ENCODE measurements around the gene DUSP22. TPM values are rescaled to one million over a fixed set of nuclear protein-coding genes. Genes with fewer than 3 reads are reported as not detected.
"Not testable (repeated sequence)": the region's sequence is repeated elsewhere in the genome, so short reads cannot be mapped to it uniquely, and the experiment has no call there.

Gene DUSP22
- polyA plus RNA-seq, 1 experiment, result 5.4 TPM

- DNase-seq (ENCODE audit: low read depth, low spot score), result no peak
- no peak overlapping the region for H3K27ac ChIP-seq (ENCODE audit: low read depth, low read length)
- H3K27me3 ChIP-seq (ENCODE audit: control insufficient read depth, insufficient read depth, low read length), result no peaks in the 10 kb centered on the region
- H3K9me3 ChIP-seq (ENCODE audit: control insufficient read depth, insufficient read depth, low read length), result peaks cover 64% of the 10 kb centered on the region
- no peak for TF ChIP-seq CTCF (IDR thresholded peaks at IDR 0.05; ENCODE audit: low read depth, low read length)
- POLR2A ChIA-PET, result no interaction called here
- CTCF ChIA-PET, result no interaction called here
- H3K4me3 ChIP-seq (ENCODE audit: low read depth, low read length), result no peak overlapping the region
Observed at GRCh38 chr6:322259-322930, 30.1 kb downstream of the DUSP22 start.

DNA sequence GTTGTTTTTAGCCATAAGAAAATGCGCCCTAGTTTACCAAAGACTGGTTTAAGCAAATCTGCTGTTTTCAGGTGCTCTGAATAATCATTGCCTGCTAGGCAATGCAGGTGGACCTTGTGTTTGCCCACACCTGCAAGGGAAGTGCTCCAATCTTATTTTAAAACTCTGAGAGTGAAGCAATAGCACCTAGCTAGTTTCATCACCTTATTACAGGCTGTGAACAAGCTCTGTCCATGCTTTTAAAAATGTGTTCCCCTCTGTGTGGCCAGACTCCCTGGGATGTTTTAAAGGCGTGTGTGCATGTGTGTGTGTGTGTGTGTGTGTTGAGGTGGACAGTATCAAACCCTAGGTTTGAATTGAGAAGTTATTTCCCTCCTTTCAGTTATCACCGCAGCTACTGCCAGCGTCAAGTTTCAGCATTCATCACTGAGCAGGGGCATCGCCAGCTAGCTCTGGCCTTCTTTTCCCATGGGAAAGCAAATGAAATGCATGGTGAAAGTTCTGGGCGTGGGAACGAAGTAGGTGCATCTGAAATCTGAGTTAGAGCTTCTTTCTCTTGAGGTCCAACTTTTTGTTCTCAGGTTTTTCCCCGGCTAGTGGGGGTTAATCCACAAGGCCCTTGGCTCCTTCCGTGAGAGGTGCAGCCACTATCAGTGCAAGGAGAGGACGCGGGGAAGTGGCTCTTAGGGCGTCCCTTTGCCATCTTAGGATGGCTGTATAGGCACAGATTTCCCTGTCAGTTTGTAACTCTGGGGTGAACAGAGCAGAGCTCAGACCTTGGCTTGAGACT lies 30.8 kb downstream of the DUSP22 start:
- Histone ChIP-seq H3K9me3 (ENCODE audit: control insufficient read depth, insufficient read depth, low read length) (peaks cover 62% of the 10 kb centered on the region), H3K4me3 (ENCODE audit: low read depth, low read length) (no peak overlapping the region), H3K27ac (ENCODE audit: low read depth, low read length) (peak overlapping the region; percentile 2), H3K27me3 (ENCODE audit: control insufficient read depth, insufficient read depth, low read length) (no peaks in the 10 kb centered on the region)
- CTCF ChIA-PET, result no interaction called here
- POLR2A ChIA-PET, result no interaction called here
- no peak for DNase-seq (ENCODE audit: low read depth, low spot score)
- TF ChIP-seq CTCF (IDR thresholded peaks at IDR 0.05; ENCODE audit: low read depth, low read length), result no peak

GRCh38 chr6:323730-324088 lies 31.4 kb downstream of the DUSP22 start:
- no peak for TF ChIP-seq CTCF (IDR thresholded peaks at IDR 0.05; ENCODE audit: low read depth, low read length)
- Histone ChIP-seq H3K27ac (ENCODE audit: low read depth, low read length) (no peak overlapping the region), H3K4me3 (ENCODE audit: low read depth, low read length) (no peak overlapping the region), H3K9me3 (ENCODE audit: control insufficient read depth, insufficient read depth, low read length) (peaks cover 56% of the 10 kb centered on the region), H3K27me3 (ENCODE audit: control insufficient read depth, insufficient read depth, low read length) (no peaks in the 10 kb centered on the region)
- CTCF ChIA-PET, result no interaction called here
- no peak for DNase-seq (ENCODE audit: low read depth, low spot score)
- POLR2A ChIA-PET, result no interaction called here

DNA sequence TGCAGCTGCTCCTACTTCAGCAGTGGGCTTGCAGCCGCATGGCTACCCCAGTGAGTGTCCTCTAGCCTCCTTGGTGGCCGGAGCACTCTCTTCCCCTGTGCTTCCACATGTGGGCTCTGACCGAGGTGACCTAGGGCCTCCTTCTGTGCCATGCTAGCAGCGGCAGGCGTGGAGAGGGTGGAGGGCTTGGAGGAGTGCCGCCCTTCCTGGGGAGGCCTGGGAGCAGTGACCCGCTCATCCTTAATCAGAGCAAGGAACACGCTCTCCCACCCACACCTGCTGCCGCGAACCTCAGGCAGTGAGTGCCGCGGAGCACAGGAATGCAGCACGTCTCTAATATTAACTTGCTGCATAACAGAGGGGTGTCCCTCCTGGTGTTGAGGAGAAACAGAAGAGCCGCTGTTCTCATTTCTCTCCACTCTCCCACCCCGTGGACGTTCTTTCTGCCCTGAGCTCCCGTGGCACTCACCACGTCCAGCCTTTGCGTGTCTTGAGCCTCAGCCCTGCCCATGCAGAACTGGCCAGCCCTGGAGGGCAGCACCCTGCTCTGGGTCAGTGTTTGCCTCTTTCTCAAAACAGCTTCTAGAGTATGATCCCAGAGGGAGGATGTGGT lies 31.9 kb downstream of the DUSP22 start:
- Histone ChIP-seq H3K27me3 (ENCODE audit: control insufficient read depth, insufficient read depth, low read length) (no peaks in the 10 kb centered on the region), H3K27ac (ENCODE audit: low read depth, low read length) (no peak overlapping the region), H3K4me3 (ENCODE audit: low read depth, low read length) (no peak overlapping the region), H3K9me3 (ENCODE audit: control insufficient read depth, insufficient read depth, low read length) (peaks cover 56% of the 10 kb centered on the region)
- no peak for DNase-seq (ENCODE audit: low read depth, low spot score)
- POLR2A ChIA-PET, result no interaction called here
- CTCF ChIA-PET, result no interaction called here
- TF ChIP-seq CTCF (IDR thresholded peaks at IDR 0.05; ENCODE audit: low read depth, low read length), result no peak

DNA sequence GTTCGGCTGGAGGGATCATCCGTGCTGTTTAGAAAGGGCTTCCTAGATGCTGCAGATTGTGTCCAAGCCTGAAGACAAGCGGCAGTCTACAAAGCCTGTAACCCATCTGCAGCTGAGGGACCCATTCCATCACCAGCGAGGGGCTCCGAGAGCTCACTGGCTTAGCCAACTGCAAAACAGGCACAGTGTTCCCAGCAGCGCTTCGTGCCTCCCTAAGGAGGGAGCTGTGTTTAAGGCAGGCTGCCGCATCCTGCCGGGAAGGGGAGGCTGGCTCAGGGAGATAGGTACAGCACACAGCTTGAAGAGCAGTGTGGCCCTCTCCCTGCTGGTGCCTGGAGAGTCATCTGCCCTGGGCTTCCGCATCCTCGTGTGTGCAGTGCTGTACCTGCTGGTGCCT lies 32.4 kb downstream of the DUSP22 start:
- Histone ChIP-seq H3K9me3 (ENCODE audit: control insufficient read depth, insufficient read depth, low read length) (peaks cover 57% of the 10 kb centered on the region), H3K27me3 (ENCODE audit: control insufficient read depth, insufficient read depth, low read length) (no peaks in the 10 kb centered on the region), H3K4me3 (ENCODE audit: low read depth, low read length) (no peak overlapping the region), H3K27ac (ENCODE audit: low read depth, low read length) (no peak overlapping the region)
- ChIA-PET CTCF (no interaction called here), POLR2A (no interaction called here)
- no peak for TF ChIP-seq CTCF (IDR thresholded peaks at IDR 0.05; ENCODE audit: low read depth, low read length)
- DNase-seq (ENCODE audit: low read depth, low spot score), result no peak

- CTCF ChIA-PET; H3K4me3 ChIP-seq (ENCODE audit: low read depth, low read length); H3K27ac ChIP-seq (ENCODE audit: low read depth, low read length); DNase-seq (ENCODE audit: low read depth, low spot score); POLR2A ChIA-PET; H3K27me3 ChIP-seq (ENCODE audit: control insufficient read depth, insufficient read depth, low read length): not testable (repeated sequence)
- H3K9me3 ChIP-seq (ENCODE audit: control insufficient read depth, insufficient read depth, low read length), result peaks cover 57% of the 10 kb centered on the region
Observed at GRCh38 chr6:325161-325860, 33.0 kb downstream of the DUSP22 start.

GRCh38 chr6:326066-326465 lies 33.8 kb downstream of the DUSP22 start:
- H3K4me3 ChIP-seq (ENCODE audit: low read depth, low read length); CTCF ChIA-PET; H3K27ac ChIP-seq (ENCODE audit: low read depth, low read length); H3K27me3 ChIP-seq (ENCODE audit: control insufficient read depth, insufficient read depth, low read length); DNase-seq (ENCODE audit: low read depth, low spot score); POLR2A ChIA-PET: not testable (repeated sequence)
- H3K9me3 ChIP-seq (ENCODE audit: control insufficient read depth, insufficient read depth, low read length), result peaks cover 49% of the 10 kb centered on the region

Measured in AG04450 (cell line).